Keratinocyte (primary cell): ENCODE measurements around the gene GLOD4.

Source experiments
- CTCF ChIP-seq, 3 experiments: IDR thresholded peaks in 1 of 3; conservative IDR thresholded peaks in 1 of 3; optimal IDR thresholded peaks in 1 of 3; 2 replicates in 2 of 3; 3 replicates in 1 of 3; pipeline versions ENCODE3 to v1.5.1; 2011; ENCODE audit warnings: low read length in 3 of 3, mild to moderate bottlenecking in 3 of 3, moderate library complexity in 2 of 3, control low read depth in 1 of 3, inconsistent platforms in 1 of 3; ENCODE audit not compliant: insufficient read depth in 2 of 3; ENCODE audit errors: extremely low read depth in 1 of 3
- EZH2 ChIP-seq: IDR thresholded peaks from one replicate; pipeline ENCODE4 v1.6.1; 2012; ENCODE audit warnings: inconsistent platforms, mild to moderate bottlenecking, low read length, moderate library complexity

- TF ChIP-seq CTCF (optimal IDR thresholded peaks at IDR 0.05 in 1 of 3, IDR thresholded peaks at IDR 0.05 in 1 of 3, conservative IDR thresholded peaks at IDR 0.05 in 1 of 3; ENCODE audit: extremely low read depth in 1 of 3, insufficient read depth in 2 of 3, low read length in 3 of 3) (no peak), EZH2 (no peak)
These were observed 46.7 kb upstream of the GLOD4 start for GRCh38 chr17:828761-829160.
